Regular cardiac myocyte (primary cell): ENCODE data around the gene MISFA. TPM values are rescaled to one million over a fixed set of nuclear protein-coding genes. Genes with fewer than 3 reads are reported as not detected.

ENCODE experiments used
- total RNA-seq: library from RNA; depleted of rRNA; stranded (reverse); fragments of >200 nt; gene quantifications from 2 replicates; pipeline ENCODE4 v1.2.3, GENCODE V29; 2014

MISFA gene
- total RNA-seq: 0.19 and 2.0 TPM in 2 replicates

GRCh38 chr11:18599739-18600230, at the start of gene MISFA:
Gene MISFA (plus strand): TSS chr11:18599789. CDS start chr11:18599929, 140 bp downstream.

DNA sequence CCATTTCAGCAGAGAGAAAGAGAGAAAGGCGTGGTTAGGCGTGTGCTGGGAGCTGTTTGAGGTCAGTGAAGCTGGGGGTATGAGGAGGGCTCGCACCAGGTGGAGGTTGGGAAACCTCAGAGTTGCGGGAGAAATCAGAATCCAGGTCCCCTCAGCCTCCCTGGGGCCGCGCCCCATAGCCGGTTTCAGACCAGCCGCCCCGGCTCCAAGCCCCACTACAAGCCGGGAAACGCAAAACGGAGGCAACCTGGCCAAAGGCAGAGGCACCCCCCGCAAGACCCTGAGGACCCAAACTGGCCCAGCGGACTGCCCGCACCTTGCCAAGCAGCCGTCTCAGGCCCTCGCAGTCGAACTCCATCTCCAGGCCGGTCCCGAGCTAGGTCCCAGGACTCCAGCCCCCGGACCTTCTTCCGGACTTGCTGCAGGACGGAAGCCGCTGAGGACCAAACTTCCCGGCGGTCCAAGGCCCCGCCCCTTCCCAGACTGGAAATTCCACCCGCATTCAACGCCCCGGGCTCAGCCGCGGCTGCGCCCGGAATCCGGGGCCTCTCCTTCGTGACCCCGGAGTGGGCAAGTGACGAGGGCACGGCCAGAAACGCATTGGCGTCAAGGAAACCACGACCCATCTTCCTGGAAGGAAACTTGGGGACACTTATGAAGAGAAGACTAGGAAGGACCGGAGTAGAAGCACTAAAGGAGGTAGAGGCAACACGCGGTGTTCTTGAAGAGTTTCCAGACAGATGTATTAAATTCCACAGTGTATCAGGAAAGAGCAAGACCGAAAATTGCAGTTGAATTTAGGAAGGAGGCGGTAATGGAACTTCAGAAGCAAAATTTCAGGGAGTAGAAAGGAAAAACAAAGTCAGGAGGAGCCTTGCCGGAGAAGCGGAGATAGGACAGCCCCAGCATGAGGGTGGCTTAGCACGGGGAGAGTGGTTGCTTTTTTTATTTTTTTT, 11.0 kb upstream of the MISFA start, which contains the start of gene UEVLD:
Gene UEVLD, minus strand, starts transcription at position 438 of the 956 bp plus-strand sequence. Its CDS starts 80 bp downstream, at position 358.

GRCh38 chr11:18634140-18635032, 34.8 kb downstream of the MISFA start, which contains the start of gene SPTY2D1:
Gene SPTY2D1 (minus strand): TSS chr11:18634342. CDS start chr11:18634257, 85 bp downstream.

Other genes with a start within 250 kb of the MISFA start
- 1,407 and 2,140 TPM in 2 replicates for gene LDHA, start 205.2 kb upstream of the MISFA start, total RNA-seq
- gene LDHC, start 187.5 kb upstream of the MISFA start, total RNA-seq: under 0.01 TPM in 2 replicates
- gene LDHAL6A, start 143.9 kb upstream of the MISFA start, total RNA-seq: not detected in 2 replicates
- gene TSG101, start 72.8 kb upstream of the MISFA start, total RNA-seq: 55.2 and 81.5 TPM in 2 replicates
- gene UEVLD, start 11.1 kb upstream of the MISFA start, total RNA-seq: 28.4 and 29.3 TPM in 2 replicates
- gene SPTY2D1, start 34.6 kb downstream of the MISFA start, total RNA-seq: 16.1 and 24.7 TPM in 2 replicates
- gene TMEM86A, start 99.0 kb downstream of the MISFA start, total RNA-seq: 0.38 and 0.56 TPM in 2 replicates
- under 0.01 TPM in 2 replicates for gene IGSF22, start 126.4 kb downstream of the MISFA start, total RNA-seq
- under 0.01 and 0.19 TPM in 2 replicates for gene PTPN5, start 192.0 kb downstream of the MISFA start, total RNA-seq